ENCODE results near the gene RFX1.

GRCh38 chr19:13930402-13930801, 75.7 kb downstream of the RFX1 start:
- TF ChIP-seq JUNB (IDR thresholded peaks at IDR 0.05; ENCODE audit: unreplicated experiment) (no peak), CTCF (conservative IDR thresholded peaks at IDR 0.05; ENCODE audit: low read depth in 2 of 2) (no peak), POLR2AphosphoS5 (IDR thresholded peaks at IDR 0.05; ENCODE audit: low read depth) (no peak), EZH2 (IDR thresholded peaks at IDR 0.05; ENCODE audit: low read depth, unreplicated experiment) (no peak), CREB1 (CRISPR knock-in tag; IDR thresholded peaks at IDR 0.05; ENCODE audit: low read depth) (no peak), REST (IDR thresholded peaks at IDR 0.05; ENCODE audit: unreplicated experiment) (no peak), EZH2phosphoT487 (IDR thresholded peaks at IDR 0.05; ENCODE audit: unreplicated experiment) (no peak), ETS1 (IDR thresholded peaks at IDR 0.05) (no peak)
